Colonic mucosa (tissue), 4 donors: ENCODE results near the gene TMEM14C. TPM values are rescaled to one million over a fixed set of nuclear protein-coding genes. Genes with fewer than 3 reads are reported as not detected.

Experiments
- DNase-seq: peaks from one replicate; pipeline ENCODE4 v3.0.0-alpha.2; 2020
- H3K27ac ChIP-seq: fragments of 200-600 bp; one replicate; pipeline ENCODE4 v1.8.0; 2021
- H3K27me3 ChIP-seq: fragments of 200-600 bp; one replicate; pipeline ENCODE4 v1.8.0; 2021
- H3K36me3 ChIP-seq: fragments of 200-600 bp; one replicate; pipeline ENCODE4 v1.8.0; 2021
- H3K4me1 ChIP-seq: fragments of 200-600 bp; one replicate; pipeline ENCODE4 v1.8.0; 2021; ENCODE audit warnings: mild to moderate bottlenecking
- H3K4me3 ChIP-seq: fragments of 200-600 bp; one replicate; pipeline ENCODE4 v1.8.0; 2021
- H3K9ac ChIP-seq, 2 donors: one replicate each; pipeline ENCODE4 v1.7.0; 2013; ENCODE audit warnings: control low read depth in 2 of 2, low read depth in 2 of 2, low read length in 2 of 2
- H3K9me3 ChIP-seq: fragments of 200-600 bp; one replicate; pipeline ENCODE4 v1.8.0; 2021
- CTCF ChIP-seq: fragments of 200-600 bp; IDR thresholded peaks from one replicate; pipeline ENCODE4 v1.8.0; 2022; ENCODE audit warnings: antibody characterized with exemption, mild to moderate bottlenecking
- intact Hi-C: fragments of 100-400 bp; cut with DNase I; formaldehyde crosslinking; loops from one replicate; pipeline ENCODE4 v1.14.1; 2022
- total RNA-seq, 2 donors: library from RNA; stranded (reverse); fragmentation: NEBNext Ultra II Directional in 1 of 2; extraction: Animal tissue kit (Norgen Biotek cat#: 25700) in 1 of 2; gene quantifications; one replicate each; pipeline ENCODE4 v1.2.1, GENCODE V29; 2021
- donor health status: healthy.
- donor health status: DM: no; HTN: no; CAD: no.
- donor health status: DM: no; HTN: no; CAD: no.

TMEM14C gene
- total RNA-seq, 2 donors from 2014 or later, result 63.4 to 86.8 TPM

GRCh38 chr6:10684618-10685017, 38.3 kb upstream of the TMEM14C start:
- H3K27ac ChIP-seq, result no peak overlapping the region
- no peaks in the 10 kb centered on the region for H3K4me1 ChIP-seq
- no peak for DNase-seq
- intact Hi-C loops, result no loop called here
- no peaks in the 10 kb centered on the region for H3K9me3 ChIP-seq
- no peaks in the 10 kb centered on the region for H3K27me3 ChIP-seq
- H3K9ac ChIP-seq, result no peak overlapping the region
- no peak for TF ChIP-seq CTCF
- no peaks in the 10 kb centered on the region for H3K36me3 ChIP-seq
- H3K4me3 ChIP-seq, result no peak overlapping the region

- no peaks in the 10 kb centered on the region for H3K27me3 ChIP-seq
- no peaks in the 10 kb centered on the region for H3K9me3 ChIP-seq
- no peak overlapping the region for H3K9ac ChIP-seq
- H3K36me3 ChIP-seq, result no peaks in the 10 kb centered on the region
- no peaks in the 10 kb centered on the region for H3K4me1 ChIP-seq
- H3K27ac ChIP-seq, result no peak overlapping the region
- no peak for DNase-seq
- H3K4me3 ChIP-seq, result no peak overlapping the region
- intact Hi-C loops, result no loop called here
- no peak for TF ChIP-seq CTCF
These were observed 37.6 kb upstream of the TMEM14C start for GRCh38 chr6:10685092-10685915.

GRCh38 chr6:10686901-10687300, 36.0 kb upstream of the TMEM14C start:
- no peak overlapping the region for H3K4me3 ChIP-seq

GRCh38 chr6:10687582-10687981, 35.3 kb upstream of the TMEM14C start:
- DNase-seq, result no peak
- no peaks in the 10 kb centered on the region for H3K36me3 ChIP-seq
- H3K4me1 ChIP-seq, result no peaks in the 10 kb centered on the region
- no peak overlapping the region for H3K9ac ChIP-seq
- H3K4me3 ChIP-seq, result no peak overlapping the region
- no peak for TF ChIP-seq CTCF
- intact Hi-C loops, result no loop called here
- H3K27ac ChIP-seq, result no peak overlapping the region
- H3K27me3 ChIP-seq, result no peaks in the 10 kb centered on the region
- H3K9me3 ChIP-seq, result no peaks in the 10 kb centered on the region

More at GRCh38 chr6:10686901-10687300, 36.0 kb upstream of the TMEM14C start:
- no peak overlapping the region for H3K9ac ChIP-seq
- TF ChIP-seq CTCF, result no peak
- no peaks in the 10 kb centered on the region for H3K9me3 ChIP-seq
- DNase-seq, result no peak
- H3K27ac ChIP-seq, result no peak overlapping the region
- H3K36me3 ChIP-seq, result no peaks in the 10 kb centered on the region
- intact Hi-C loops, result no loop called here
- no peaks in the 10 kb centered on the region for H3K27me3 ChIP-seq
- no peaks in the 10 kb centered on the region for H3K4me1 ChIP-seq

GRCh38 chr6:10690651-10691445, 32.0 kb upstream of the TMEM14C start:
- Histone ChIP-seq H3K9me3 (no peaks in the 10 kb centered on the region), H3K36me3 (no peaks in the 10 kb centered on the region), H3K4me1 (no peaks in the 10 kb centered on the region), H3K27me3 (no peaks in the 10 kb centered on the region), H3K27ac (no peak overlapping the region), H3K4me3 (no peak overlapping the region), H3K9ac (no peak overlapping the region)
- DNase-seq, result no peak
- intact Hi-C loops, result loop anchor here (5.0 to 10.0 kb wide), 2 partner anchors 54 to 179 kb away; partner anchors contain the start of gene TMEM14B
- TF ChIP-seq CTCF, result no peak
